ENCODE results near the gene PEX11A.
A peak's percentile ranks its signal among the peaks of the same experiment; 100 is the strongest.

The PEX11A gene

DNA sequence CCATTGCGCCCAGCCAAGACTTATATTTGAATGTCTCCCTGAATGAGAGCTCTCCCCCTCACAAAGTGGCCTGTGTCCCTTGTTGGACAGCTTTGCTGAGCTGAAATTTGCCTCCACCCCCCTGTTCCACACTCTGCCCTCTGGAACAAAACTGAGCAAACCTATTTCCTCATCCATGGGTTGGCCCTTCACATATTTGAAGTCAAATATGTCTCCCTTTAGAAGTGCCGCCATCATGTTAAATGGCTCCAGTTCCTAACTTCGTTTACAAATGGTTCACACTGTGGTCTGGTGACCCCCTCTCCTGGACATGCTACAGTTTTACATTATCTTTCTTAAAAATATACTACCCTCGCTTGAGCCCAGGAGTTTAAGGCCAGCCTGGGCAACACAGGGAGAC is 16.0 kb downstream of the PEX11A start:
- DNase-seq = no peak

DNA sequence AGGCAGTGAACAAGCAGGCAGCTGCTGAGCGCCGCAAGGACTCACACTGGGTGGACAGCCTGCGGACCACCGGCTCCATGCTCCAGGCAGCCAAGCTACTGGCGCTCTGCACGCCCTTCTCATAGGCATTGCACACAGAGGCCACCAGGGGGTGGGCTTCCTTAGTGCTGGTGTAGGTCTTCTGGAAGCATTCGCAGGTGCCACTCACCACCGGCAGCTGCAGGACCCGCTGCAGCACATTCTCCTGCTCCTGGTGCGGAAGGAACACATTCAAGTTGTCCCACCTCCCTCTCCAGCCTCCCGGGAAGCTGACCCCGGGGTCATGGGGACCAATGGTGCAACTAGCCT is 17.4 kb downstream of the PEX11A start:
- no peak for DNase-seq

DNA sequence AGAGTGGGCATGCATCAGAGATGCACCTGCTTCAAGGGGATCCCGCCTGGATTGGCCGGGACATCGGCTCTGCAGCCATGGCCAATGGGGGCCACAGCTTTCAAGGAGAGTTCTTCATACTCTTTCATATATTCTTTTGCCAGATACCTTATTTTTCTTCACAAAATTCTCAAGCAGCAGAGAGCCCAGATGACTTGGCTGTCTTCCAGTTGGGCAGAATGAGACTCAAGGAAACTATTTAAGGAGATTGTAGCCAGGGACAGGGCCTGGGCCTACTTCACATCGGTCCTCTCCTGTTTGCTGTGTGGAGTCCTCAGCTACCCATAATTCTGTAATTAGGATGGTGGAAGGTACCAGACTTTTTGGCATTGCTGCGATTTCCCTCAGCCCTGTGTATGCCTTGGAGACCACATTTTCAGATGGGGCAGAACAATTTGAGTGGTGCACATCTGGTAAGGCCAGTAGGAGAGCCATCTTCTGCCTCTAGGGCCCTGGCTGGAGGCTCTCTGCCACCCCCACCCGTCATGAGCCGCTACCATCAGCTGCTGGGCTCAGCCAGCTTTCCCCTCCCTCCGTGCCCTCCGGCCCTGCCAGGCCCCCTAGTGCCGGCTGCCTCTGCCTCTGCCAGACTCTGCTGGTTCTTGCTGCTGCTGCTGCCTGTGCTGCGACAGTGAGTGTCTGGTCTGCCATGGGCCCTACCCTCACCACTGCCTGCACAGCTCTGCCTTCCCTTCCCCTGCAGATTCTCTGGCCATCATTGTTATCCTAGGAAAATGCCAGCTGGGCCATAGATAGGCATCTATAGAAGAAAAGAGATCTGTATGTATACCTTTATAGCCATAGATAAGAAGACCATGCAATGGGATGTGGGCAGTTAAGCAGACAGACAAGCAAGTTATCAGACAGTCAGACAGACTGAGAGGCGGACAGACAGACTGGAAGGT is 18.1 kb downstream of the PEX11A start:
- DNase-seq = no peak

DNA sequence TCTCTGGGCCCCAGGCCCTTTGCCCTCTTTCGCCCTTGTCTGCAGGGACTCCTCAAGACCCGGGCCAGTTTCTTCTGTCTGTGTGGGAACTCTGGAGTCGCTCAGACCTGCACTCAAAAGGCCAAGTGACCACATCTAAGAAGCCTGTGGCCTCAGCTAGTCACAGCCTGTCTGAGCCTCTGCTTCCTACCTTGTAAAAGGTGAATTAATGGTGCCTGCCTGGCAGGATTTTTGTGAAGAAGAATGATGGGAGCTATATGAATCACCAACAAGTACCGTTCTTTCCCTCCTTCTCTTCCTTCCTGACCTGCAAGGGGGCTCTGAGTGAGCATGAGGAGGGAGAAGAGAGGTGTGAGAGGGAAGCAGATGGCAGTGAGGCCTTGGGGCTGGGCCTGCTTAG is 18.9 kb downstream of the PEX11A start:
- no peak for DNase-seq

DNA sequence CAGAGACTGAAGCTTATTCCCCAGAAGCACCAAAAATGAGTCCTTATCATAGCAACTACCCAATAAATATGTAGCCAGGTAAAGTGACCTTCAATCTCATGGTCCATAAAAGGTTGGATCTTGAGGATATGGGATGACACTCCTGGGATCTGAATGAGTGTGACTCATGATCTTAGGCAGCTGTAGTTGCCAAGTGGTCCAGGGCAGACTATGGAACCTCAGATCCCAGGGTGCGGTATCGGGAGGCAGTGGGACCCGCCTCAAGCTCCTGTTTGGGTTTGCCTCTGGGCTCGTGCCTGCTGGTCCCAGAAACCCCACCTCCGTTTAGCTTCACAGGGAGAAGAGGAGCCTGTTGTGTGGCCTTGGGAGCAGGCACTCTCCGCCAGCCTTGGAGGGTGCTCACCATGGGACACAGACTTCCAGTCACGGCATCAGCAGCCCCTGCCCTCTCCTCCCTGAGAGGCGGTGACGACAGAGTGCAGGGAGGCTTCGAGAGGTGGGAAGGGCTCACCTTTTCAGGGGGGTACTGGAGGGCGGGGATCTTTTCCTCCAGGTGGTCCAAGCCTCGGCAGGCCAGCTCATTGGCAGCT is 19.5 kb downstream of the PEX11A start:
- no peak for DNase-seq

DNA sequence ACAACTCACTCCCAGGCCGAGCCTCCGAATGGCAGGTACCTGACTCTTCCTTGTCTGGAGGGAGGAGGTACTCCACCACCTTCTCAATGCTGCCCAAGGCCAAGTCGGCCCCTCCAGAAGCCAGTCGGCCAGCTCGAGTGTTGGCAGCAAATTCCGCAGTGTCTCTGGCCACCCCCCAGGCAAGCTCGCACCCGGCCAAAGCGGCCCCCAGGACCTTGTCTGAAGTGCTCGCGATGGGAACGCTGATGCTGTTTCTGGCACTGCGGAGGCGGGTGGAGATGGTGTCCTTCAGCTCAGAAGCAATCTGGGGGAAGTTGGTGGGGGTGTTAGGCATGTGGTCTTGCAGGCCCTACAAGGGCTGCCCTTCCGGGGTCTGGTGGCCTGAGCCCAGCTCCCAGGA is 20.6 kb downstream of the PEX11A start:
- DNase-seq = no peak

DNA sequence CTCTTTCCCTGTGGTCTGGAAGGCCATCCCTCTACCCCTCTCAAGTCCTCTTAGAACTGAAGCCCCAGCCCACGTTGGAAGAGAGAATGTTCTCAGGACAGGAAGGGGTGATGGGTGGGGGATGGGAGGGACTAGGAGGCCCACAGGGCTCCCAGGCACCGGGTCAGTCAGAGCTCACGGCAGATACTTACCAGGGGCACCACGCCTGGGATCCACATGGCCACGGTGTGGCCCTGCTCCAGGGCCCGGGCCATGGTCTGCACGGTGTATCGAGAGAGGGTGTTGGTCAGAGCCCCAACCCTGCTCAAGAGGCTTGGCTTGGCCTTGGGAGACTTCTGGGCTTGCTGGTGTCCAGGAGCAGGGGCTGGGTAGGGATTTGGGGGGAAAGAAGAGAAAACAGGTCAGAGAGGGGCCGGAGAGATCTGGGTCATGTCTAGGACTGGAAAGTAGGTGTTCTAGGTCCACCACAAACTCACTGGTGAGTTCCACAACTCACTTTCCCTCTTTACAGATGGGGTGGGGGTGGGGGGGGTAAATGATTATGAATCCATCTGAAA is 21.2 kb downstream of the PEX11A start:
- DNase-seq = no peak

DNA sequence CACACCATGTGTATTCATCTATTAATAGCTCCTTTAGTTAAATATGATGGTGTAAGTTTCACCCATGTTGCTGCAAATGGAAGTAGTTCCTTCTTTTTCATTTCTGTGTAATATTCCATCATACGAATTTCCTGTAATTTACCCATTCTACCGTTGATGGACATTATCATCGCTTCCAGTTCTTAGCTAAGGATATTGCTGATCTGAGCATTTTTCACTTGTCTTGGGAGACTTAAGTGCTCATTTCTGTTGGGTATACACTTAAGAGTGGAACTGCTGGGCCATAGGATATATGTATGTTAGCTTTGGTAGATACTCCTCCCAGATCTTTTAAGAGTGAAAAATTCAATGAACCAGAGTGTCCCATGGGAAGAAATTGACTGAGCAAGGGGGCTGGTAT is 22.4 kb downstream of the PEX11A start:
- no peak for DNase-seq

DNA sequence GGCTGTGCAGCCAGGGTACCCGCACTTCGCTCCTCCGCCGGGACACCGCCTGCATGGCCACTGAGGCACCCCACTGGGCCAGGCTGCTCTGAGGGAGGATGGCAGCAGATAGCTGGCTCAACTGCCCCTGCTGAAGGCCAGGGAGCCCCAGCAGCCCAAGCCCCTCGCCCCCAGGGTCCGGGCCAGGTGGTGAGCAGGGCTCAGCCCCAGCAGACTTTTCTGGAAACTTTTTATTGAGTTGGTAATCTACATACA is 22.9 kb downstream of the PEX11A start:
- no peak for DNase-seq

DNA sequence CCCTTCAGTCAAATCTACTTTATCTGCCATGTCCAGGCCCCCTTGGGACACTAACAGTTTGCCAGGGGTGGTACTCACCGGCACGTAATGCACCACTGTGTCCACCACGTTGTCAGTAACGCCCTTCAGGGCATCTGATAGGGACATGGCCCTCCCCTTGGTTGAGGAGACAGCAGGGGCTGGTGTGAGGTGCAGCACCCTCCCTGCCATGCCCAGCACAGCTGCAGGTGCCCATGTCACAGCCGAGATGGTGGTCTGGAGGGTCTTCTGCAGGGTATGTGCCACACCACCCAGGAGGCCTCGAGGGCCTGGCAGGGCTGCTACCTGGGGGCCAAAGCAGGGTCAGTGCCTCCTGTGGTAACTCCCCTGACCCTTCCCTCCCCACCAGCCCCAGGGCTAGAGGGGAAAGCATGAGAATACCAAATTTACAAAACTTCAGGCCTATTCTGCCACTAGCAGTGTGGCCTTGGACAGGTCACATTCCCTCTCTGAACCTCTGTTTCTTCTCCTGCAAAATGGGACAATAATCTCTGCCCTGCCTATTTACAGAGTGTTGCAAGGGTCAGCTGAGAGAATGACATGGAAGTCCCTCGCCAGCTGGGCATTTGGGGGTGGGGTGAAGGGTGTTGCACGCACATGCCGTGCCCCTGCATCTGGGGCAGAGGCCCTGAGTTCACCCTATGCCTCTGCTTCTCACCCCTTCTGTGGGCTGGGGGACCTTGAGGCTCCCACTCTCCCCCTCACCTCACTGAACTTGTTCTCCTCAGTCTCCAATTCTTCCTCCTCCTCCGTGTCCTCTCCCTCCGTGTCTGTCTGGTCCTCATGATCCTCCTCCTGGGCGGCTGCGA is 23.5 kb downstream of the PEX11A start:
- no peak for DNase-seq

DNA sequence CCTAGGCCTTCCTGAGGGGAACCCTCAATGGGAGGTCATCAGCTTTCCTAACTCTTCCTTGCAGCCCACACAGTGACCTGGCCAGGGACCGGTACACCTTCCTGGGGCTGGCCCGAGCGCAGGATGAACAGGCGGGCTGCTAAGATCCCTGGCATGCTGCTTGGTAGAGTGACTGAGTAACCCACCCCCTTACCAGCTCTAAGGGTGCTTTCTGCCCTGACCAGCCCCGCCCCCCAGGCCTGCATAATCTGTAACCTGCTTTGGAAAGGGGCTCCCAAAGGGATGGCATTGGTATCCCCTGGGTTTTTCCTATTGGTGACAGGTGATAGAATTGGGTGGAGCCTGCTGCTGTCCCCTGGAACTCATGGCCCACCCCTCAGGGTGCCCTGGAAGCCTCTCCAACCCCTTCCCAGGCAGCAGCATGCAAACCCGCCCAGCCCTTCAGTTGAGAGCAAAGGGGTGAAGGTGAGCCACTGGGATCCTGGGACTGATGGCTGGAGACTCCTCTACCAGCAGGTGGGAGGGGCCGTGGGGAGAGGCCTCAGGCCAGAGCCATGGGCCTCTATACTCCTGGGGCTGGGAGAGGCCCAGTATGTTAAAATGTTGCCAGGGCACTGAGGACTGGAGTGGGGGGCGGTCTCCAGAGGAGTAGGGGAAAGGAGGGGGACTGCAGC is 24.2 kb downstream of the PEX11A start:
- no peak for DNase-seq

DNA sequence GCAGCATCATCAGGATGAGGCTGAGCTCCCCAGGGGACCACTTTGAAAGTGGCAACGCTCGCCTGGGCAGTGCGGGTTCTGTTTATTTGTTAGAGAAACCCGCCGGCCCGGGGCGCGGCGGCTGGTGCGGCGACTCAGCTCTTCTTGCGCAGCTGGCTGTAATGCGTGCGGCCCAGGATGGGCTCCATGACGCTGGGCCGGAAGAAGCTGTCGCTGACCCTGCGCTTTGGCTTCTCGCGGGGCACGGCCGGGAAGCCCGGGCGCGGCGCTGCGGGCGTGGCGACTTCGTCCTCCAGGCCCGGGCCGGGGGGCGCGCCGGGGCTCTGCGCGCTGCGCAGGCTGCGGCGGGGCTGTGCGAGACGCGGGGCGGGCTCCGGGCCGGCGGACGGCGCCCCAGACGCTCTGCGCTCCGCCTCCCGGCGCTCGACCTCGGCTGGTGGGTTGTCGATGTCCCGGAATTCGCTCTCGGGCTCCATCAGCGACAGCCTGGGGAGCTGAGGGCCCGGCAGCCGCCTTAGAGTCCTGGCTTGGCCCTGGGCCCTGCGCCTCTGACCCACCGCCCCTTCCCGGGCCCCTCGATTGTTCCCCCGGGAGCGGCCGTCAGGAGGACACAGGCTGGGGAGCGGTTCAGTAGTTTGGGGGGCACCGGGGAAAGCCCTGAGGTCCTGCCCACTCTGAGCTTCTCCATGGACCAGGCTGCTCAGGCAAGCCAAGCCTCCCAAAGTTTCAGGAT is 24.9 kb downstream of the PEX11A start:
- no peak for DNase-seq

DNA sequence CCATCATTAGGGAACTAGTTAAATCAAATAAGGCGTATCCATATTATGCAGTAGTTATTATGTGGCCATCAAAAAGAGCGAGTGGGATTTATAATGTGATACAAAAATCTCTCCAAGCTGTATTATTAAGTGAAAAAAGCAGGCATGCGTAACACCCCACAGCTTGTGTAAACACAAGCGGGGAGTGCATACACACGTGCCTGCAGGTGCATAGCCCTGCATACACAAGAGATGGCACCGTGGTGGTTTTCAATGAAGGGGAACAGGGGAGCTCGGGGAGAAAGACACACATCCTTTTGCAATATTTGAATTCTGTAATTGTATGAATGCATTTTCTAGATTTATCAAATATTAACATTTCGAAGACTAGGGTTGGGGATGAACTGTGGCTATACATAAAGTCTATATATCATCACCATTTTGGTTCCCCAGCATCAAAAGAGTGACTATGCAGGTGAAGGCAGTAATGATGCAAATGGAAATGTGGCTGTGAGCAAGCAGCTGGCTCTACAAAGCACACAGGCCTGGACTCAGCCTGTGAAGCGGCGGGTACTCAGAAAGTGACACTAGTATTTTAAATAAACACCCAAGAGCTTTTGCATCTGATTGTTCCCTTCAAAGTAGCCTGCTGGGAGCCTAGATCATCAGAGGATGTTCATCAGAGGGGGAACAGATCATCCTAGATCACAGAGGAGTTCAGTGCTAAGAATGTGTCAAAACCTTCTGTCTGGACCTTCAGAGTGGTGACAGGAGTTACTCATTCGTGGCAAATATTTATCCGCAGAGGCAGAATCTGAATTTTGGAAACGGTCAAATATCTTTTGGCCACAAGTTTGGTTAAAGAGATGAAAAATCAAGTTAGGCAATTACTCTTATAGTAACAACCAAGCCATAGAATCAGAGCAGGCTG is 25.9 kb downstream of the PEX11A start:
- DNase-seq = no peak

DNA sequence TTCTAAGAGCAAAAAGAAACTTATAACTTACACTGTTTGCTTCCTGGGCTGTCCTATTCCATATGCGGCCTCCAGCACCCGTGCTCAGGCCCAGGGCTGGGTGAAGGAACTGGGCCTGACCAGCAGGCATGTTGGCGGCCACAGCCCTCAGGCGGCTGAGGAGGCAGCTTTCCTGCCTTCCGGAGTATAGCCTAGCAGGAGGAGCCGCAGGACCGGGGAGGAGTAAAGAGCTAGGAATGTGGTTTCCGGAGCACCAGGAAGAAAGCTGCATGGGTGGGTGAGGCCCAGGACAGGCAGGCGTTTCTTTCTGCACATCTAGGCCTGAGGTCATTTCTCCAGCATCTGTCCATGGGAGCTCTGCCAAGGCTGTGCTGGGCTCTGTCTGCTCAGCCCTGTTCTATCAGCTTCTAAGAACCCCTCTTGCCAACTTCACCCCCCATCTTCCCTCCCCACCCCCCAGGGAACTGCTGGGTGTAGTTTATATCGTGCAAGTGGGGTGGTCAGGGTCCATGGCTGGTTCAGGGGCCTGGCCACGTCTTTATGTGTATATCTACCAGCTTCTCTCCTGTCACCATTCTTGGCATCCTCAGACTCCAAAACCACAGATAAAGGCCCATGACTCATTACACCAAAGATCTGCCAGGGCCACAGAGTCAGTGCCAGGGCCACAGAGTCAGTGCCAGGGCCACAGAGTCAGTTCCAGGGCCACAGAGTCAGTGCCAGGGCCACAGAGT is 27.5 kb downstream of the PEX11A start:
- DNase-seq = no peak

DNA sequence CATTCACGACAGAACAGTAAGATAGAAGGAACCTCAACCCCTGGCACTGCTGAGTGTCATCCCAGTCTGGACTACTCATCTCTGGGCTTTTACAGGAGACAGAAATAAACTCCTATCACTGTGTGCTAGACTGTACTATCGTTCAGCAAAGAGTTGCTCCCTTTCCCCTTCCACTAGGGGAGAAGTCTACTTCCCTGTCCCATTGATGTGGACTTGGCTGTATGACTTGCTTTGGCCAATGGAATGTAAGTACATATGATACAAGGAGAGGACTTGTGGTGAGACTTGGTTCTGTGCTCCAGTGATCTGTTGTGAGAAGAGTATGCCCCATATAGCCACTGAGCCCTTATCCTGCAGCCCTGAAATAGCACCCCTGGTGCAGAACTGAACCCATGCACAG is 30.0 kb downstream of the PEX11A start:
- no peak for DNase-seq

DNA sequence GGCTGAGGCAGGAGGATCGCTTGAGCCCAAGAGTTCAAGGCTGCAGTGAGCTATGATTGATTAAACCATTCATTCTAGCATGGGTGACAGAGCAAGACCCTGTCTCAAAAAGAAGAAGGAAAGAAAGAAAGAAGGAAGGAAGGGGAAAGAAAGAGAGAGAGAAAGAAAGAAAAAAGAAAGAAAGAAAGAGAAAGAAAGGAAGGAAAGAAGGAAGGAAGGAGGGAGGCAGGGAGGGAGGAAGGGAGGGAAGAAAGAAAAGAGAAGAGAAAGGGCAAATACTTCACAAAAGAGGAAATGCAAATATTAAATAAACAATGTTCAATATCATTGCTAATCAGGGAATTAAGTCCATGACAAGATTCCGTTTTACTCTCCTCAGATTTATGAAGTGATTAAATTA is 31.3 kb downstream of the PEX11A start:
- no peak for DNase-seq

DNA sequence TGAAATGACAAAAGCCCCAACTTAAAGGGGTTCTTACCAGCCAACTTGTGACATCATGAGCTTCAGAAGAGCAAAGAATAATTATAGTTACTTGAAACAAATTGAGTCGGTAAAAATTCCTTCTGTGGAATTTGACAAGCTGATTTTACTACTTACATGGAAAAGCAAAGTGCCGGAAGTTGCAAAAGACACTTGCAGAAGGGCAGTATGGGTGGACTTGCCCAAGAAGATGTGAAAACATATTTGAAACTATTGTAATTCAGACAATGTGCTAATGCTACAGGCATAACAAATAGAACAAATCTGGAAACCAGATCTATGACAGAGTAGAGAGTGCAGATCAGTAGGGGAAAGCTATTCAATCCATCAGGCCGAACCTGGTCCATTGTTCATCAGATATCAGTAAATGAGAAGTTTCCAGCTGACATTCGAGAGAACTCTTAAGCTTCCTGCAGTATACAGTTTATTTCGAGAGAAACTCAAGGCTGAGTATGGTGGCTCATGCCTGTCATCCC is 32.8 kb downstream of the PEX11A start:
- DNase-seq = no peak

DNA sequence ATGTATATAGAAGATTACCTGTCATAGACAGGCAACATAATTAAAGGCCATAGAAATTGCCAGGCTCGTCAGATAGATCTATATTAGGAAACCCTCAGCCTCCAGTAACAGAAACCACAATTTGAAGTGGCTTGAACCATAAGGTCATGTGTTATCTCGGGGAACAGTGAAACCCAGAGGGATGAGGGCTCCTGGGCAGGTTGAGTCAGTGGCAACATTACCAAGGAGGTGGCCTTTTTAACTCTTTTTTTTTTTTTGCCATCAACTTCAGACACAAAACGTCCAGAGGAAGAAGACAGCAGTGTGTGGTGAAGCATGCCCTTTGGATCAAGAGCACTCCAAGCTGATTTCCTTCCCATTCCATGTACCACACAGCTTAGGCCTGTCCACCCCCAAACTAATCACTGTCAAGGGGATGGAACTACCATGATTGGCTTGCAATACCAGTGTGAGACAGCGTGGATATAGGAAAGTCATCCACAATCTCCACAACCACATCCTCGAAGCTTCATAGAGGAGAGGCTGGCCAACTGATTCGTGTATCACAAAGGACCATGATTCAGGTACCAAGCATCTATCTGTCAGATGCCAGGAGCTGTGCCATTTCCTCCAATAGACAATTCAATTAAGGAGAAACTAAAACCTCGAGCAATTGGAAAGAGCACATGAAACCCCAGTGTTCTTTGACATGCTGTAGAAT is 34.3 kb downstream of the PEX11A start:
- DNase-seq = peak; percentile 22
